ENCODE results near the gene RASGRP4. TPM values are rescaled to one million over a fixed set of nuclear protein-coding genes. Genes with fewer than 3 reads are reported as not detected.

The RASGRP4 gene
- polyA plus RNA-seq, 3 donors, result 30.2 to 141 (median 50.3) TPM

DNA sequence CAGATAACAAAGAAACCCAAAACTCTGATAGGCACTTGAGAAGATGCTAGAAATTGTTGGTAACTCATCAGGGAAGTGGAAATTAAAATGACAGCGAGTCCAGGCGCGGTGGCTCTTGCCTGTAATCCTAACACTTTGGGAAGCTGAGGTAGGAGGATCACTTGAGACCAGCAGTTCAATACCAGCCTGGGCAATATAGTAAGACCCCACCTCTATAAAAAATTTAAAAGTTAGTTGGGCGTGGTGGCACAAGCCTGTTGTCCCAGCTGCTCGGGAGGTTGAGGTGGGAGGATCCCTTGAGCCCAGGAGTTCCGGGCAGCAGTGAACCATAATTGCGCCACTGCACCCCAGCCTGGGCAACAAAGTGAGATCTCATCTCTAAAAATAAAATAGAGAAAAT is 4.9 kb upstream of the RASGRP4 start:
- H3K4me1 Mint-ChIP-seq, result peaks cover 30% of the 10 kb centered on the region
- no CpG with 5 or more reads among the region's 7 CpGs for WGBS (ENCODE audit: insufficient coverage)
- no peak overlapping the region for H3K4me3 Mint-ChIP-seq

DNA sequence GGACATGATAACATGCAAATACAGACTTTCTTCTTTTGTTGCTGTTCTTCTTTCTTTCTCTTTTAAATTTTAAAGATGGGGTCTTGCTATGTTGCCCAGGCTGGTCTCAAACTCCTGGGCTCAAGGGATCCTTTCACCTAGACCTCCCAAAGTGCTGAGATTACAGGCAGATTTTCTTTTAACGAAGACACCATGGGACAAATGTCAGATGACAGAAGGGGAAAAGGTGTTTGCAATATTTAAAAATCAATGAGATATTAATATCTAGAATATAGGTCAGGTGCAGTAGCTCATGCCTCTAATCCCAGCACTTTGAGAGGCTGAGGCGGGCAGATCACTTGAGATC is 3.8 kb upstream of the RASGRP4 start:
- H3K9me3 ChIP-seq (replicated peaks in 1 of 2; ENCODE audit: control insufficient read depth in 1 of 2, insufficient read depth in 1 of 2, low read length in 2 of 2), result no peaks in the 10 kb centered on the region
- H3K4me3 ChIP-seq (replicated peaks in 1 of 3; ENCODE audit: low read depth in 2 of 3, low read length in 3 of 3), result no peak overlapping the region
- H3K36me3 ChIP-seq (replicated peaks in 1 of 2; ENCODE audit: control insufficient read depth in 1 of 2, insufficient read depth in 2 of 2, low read length in 2 of 2), result no peaks in the 10 kb centered on the region
- H3K4me2 ChIP-seq (replicated peaks; ENCODE audit: extremely low read depth, low read length, poor library complexity, severe bottlenecking), result no peak overlapping the region
- intact Hi-C loops (cut with micrococcal nuclease), result no loop called here
- Mint-ChIP-seq H3K27me3 (ENCODE audit: low read depth in 3 of 3) (peaks cover 8 to 13% (median 8%) of the 10 kb centered on the region in 3 donors), H3K27ac (no peak overlapping the region), H3K4me3 (no peak overlapping the region), H3K9me3 (peaks cover 0 to 1% (median 0%) of the 10 kb centered on the region in 7 donors), H3K4me1 (peaks cover 31% of the 10 kb centered on the region), H3K36me3 (no peaks in the 10 kb centered on the region)
- no peaks in the 10 kb centered on the region for H4K20me1 ChIP-seq (ENCODE audit: insufficient read depth, low read length)
- H3K4me1 ChIP-seq (ENCODE audit: control insufficient read depth in 1 of 2, insufficient read depth in 2 of 2, low read length in 2 of 2), result peaks cover 25 to 31% of the 10 kb centered on the region in 2 donors
- peaks cover 0 to 11% of the 10 kb centered on the region in 2 donors for H3K27me3 ChIP-seq (ENCODE audit: control insufficient read depth in 2 of 2, insufficient read depth in 2 of 2, low read length in 2 of 2)
- no peak overlapping the region for H2AFZ ChIP-seq (ENCODE audit: insufficient read depth, low read depth, low read length, poor library complexity, severe bottlenecking)
- H3K9ac ChIP-seq (ENCODE audit: insufficient read depth, low read length, poor library complexity, severe bottlenecking), result no peak overlapping the region
- peaks cover 12% of the 10 kb centered on the region for H3K79me2 ChIP-seq (ENCODE audit: insufficient read depth, low read length)
- DNase-seq, result no peak
- TF ChIP-seq, protein P1, sequence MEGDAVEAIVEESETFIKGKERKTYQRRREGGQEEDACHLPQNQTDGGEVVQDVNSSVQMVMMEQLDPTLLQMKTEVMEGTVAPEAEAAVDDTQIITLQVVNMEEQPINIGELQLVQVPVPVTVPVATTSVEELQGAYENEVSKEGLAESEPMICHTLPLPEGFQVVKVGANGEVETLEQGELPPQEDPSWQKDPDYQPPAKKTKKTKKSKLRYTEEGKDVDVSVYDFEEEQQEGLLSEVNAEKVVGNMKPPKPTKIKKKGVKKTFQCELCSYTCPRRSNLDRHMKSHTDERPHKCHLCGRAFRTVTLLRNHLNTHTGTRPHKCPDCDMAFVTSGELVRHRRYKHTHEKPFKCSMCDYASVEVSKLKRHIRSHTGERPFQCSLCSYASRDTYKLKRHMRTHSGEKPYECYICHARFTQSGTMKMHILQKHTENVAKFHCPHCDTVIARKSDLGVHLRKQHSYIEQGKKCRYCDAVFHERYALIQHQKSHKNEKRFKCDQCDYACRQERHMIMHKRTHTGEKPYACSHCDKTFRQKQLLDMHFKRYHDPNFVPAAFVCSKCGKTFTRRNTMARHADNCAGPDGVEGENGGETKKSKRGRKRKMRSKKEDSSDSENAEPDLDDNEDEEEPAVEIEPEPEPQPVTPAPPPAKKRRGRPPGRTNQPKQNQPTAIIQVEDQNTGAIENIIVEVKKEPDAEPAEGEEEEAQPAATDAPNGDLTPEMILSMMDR (IDR thresholded peaks at IDR 0.05), result no peak
- no CpG with 5 or more reads among the region's 2 CpGs for WGBS (ENCODE audit: insufficient coverage)
- no peak overlapping the region for H3K27ac ChIP-seq (ENCODE audit: low read depth in 1 of 2, low read length in 2 of 2)

More for the DNA sequence above, 4.9 kb upstream of the RASGRP4 start:
- H4K20me1 ChIP-seq (ENCODE audit: insufficient read depth, low read length), result no peaks in the 10 kb centered on the region
- intact Hi-C loops (cut with micrococcal nuclease), result no loop called here
- H2AFZ ChIP-seq (ENCODE audit: insufficient read depth, low read depth, low read length, poor library complexity, severe bottlenecking), result no peak overlapping the region
- no peak overlapping the region for H3K4me3 ChIP-seq (replicated peaks in 1 of 3; ENCODE audit: low read depth in 2 of 3, low read length in 3 of 3)
- Mint-ChIP-seq H3K9me3 (peaks cover 0 to 1% (median 0%) of the 10 kb centered on the region in 7 donors), H3K27ac (no peak overlapping the region), H3K27me3 (ENCODE audit: low read depth in 3 of 3) (peaks cover 8 to 13% (median 10%) of the 10 kb centered on the region in 3 donors), H3K36me3 (no peaks in the 10 kb centered on the region)
- H3K9ac ChIP-seq (ENCODE audit: insufficient read depth, low read length, poor library complexity, severe bottlenecking), result no peak overlapping the region
- no peak overlapping the region for H3K27ac ChIP-seq (ENCODE audit: low read depth in 1 of 2, low read length in 2 of 2)
- TF ChIP-seq, protein P1 (IDR thresholded peaks at IDR 0.05), result no peak
- peaks cover 21 to 25% of the 10 kb centered on the region in 2 donors for H3K4me1 ChIP-seq (ENCODE audit: control insufficient read depth in 1 of 2, insufficient read depth in 2 of 2, low read length in 2 of 2)
- DNase-seq, result no peak
- no peak overlapping the region for H3K4me2 ChIP-seq (replicated peaks; ENCODE audit: extremely low read depth, low read length, poor library complexity, severe bottlenecking)
- peaks cover under 1% of the 10 kb centered on the region for H3K79me2 ChIP-seq (ENCODE audit: insufficient read depth, low read length)
- H3K36me3 ChIP-seq (replicated peaks in 1 of 2; ENCODE audit: control insufficient read depth in 1 of 2, insufficient read depth in 2 of 2, low read length in 2 of 2), result no peaks in the 10 kb centered on the region
- no peaks in the 10 kb centered on the region for H3K9me3 ChIP-seq (replicated peaks in 1 of 2; ENCODE audit: control insufficient read depth in 1 of 2, insufficient read depth in 1 of 2, low read length in 2 of 2)
- peaks cover 0 to 13% of the 10 kb centered on the region in 2 donors for H3K27me3 ChIP-seq (ENCODE audit: control insufficient read depth in 2 of 2, insufficient read depth in 2 of 2, low read length in 2 of 2)

Measured in CD14-positive monocyte (primary cell).